OCI-LY3 (cell line): ENCODE measurements around the gene KCNF1.

Source experiments
- H2AFZ ChIP-seq: fragments of 200-600, 300-600 bp; shearing (Covaris generic); 2 replicates; pipeline ENCODE4 v1.6.0; 2014; ENCODE audit warnings: antibody characterized with exemption, low read depth, low read length
- H3K27ac ChIP-seq: fragments of 200-600, 300-600 bp; sonication (generic); 2 replicates; pipeline ENCODE4 v1.5.1; 2014; ENCODE audit warnings: mild to moderate bottlenecking, low read length, moderate library complexity, mixed read lengths
- H3K27me3 ChIP-seq: fragments of 200-600, 300-600 bp; sonication (generic); 2 replicates; pipeline ENCODE4 v1.6.1; 2014; ENCODE audit warnings: low read depth, low read length, mixed read lengths
- H3K36me3 ChIP-seq: fragments of 200-600, 300-600 bp; sonication (generic); replicated peaks from 2 replicates; pipeline ENCODE3; 2014; ENCODE audit warnings: low read depth, low read length, mixed read lengths
- H3K4me1 ChIP-seq: fragments of 300-600, 200-600 bp; sonication (generic); 2 replicates; pipeline ENCODE4 v1.6.1; 2014; ENCODE audit warnings: low read length, mixed read lengths
- H3K4me2 ChIP-seq: fragments of 200-600, 300-600 bp; sonication (generic); 2 replicates; pipeline ENCODE4 v1.6.1; 2014; ENCODE audit warnings: low read length, mixed read lengths
- H3K4me3 ChIP-seq: fragments of 300-600, 200-600 bp; sonication (generic); 2 replicates; pipeline ENCODE4 v1.5.1; 2014; ENCODE audit warnings: antibody characterized with exemption, mild to moderate bottlenecking, low read length, moderate library complexity
- H3K79me2 ChIP-seq: fragments of 300-600, 200-600 bp; shearing (Covaris generic); 2 replicates; pipeline ENCODE4 v1.6.1; 2014; ENCODE audit warnings: mild to moderate bottlenecking, low read length, mixed read lengths
- H3K9ac ChIP-seq: fragments of 300-600, 200-600 bp; shearing (Covaris generic); 2 replicates; pipeline ENCODE4 v1.6.0; 2014; ENCODE audit warnings: mild to moderate bottlenecking, low read length, moderate library complexity
- H3K9me3 ChIP-seq: fragments of 200-600, 300-600 bp; shearing (Covaris generic); 2 replicates; pipeline ENCODE4 v1.6.1; 2014; ENCODE audit warnings: low read length, mixed read lengths; ENCODE audit not compliant: insufficient read depth
- H4K20me1 ChIP-seq: fragments of 200-600, 300-600 bp; sonication (generic); 2 replicates; pipeline ENCODE4 v1.6.1; 2016; ENCODE audit warnings: low read length, mixed read lengths; ENCODE audit not compliant: insufficient read depth
- EZH2phosphoT487 ChIP-seq: fragments of 200-600 bp; shearing (Covaris generic); IDR thresholded peaks from 2 replicates; pipeline ENCODE4 v1.6.1; 2018; ENCODE audit warnings: antibody characterized with exemption, mixed run types, low read depth
- TF ChIP-seq, protein P1 (sequence below): fragments of 200-600, 300-600 bp; sonication (generic); IDR thresholded peaks from 2 replicates; pipeline ENCODE4 v1.5.1; 2014; ENCODE audit warnings: antibody characterized with exemption, low read length, low read depth

Gene KCNF1

GRCh38 chr2:10932345-10933151 is 20.8 kb downstream of the KCNF1 start:
- Histone ChIP-seq H3K9me3 (no peaks in the 10 kb centered on the region), H4K20me1 (no peaks in the 10 kb centered on the region), H2AFZ (no peak overlapping the region), H3K79me2 (no peaks in the 10 kb centered on the region), H3K27ac (no peak overlapping the region), H3K4me2 (no peak overlapping the region), H3K4me1 (no peaks in the 10 kb centered on the region), H3K27me3 (peaks cover 17% of the 10 kb centered on the region), H3K9ac (no peak overlapping the region), H3K36me3 (no peaks in the 10 kb centered on the region), H3K4me3 (no peak overlapping the region)
- TF ChIP-seq, protein P1, sequence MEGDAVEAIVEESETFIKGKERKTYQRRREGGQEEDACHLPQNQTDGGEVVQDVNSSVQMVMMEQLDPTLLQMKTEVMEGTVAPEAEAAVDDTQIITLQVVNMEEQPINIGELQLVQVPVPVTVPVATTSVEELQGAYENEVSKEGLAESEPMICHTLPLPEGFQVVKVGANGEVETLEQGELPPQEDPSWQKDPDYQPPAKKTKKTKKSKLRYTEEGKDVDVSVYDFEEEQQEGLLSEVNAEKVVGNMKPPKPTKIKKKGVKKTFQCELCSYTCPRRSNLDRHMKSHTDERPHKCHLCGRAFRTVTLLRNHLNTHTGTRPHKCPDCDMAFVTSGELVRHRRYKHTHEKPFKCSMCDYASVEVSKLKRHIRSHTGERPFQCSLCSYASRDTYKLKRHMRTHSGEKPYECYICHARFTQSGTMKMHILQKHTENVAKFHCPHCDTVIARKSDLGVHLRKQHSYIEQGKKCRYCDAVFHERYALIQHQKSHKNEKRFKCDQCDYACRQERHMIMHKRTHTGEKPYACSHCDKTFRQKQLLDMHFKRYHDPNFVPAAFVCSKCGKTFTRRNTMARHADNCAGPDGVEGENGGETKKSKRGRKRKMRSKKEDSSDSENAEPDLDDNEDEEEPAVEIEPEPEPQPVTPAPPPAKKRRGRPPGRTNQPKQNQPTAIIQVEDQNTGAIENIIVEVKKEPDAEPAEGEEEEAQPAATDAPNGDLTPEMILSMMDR: no peak
- no peak for TF ChIP-seq EZH2phosphoT487

DNA sequence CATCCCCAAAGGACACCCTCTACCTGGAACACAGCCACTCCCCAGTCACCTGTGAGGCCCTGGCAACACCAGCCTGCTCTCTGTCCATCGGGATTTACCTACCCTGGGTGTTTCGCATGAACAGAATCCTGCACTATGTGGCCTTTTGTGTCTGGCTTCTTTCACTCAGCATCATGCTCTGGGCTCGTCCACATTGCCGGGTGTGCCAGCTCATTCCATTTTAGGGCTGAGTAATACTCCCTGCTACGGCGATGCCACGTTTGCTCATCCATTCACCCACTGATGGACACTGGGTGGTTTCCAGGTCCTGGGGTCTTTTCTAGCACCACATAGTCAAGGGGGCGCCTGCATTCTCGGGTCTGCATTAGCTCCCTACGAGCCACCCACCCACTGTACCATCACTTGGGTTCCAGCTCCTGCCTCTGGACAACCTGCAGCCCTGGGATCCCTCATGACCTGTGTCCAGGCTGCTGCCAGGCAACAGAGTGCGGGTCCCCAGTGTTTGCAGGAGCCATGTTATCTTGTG is 22.0 kb downstream of the KCNF1 start:
- Histone ChIP-seq H3K4me2 (no peak overlapping the region), H3K9me3 (0 out of 2 replicates have a peak, but pooled peaks cover 3% of the 10 kb centered on the region), H2AFZ (no peak overlapping the region), H3K27ac (no peak overlapping the region), H3K27me3 (peaks cover 12% of the 10 kb centered on the region), H3K36me3 (no peaks in the 10 kb centered on the region), H3K4me1 (peaks cover 6% of the 10 kb centered on the region), H3K9ac (no peak overlapping the region), H4K20me1 (no peaks in the 10 kb centered on the region), H3K79me2 (no peaks in the 10 kb centered on the region), H3K4me3 (no peak overlapping the region)
- TF ChIP-seq EZH2phosphoT487: no peak
- TF ChIP-seq, protein P1: no peak

- H3K4me1 ChIP-seq: peaks cover 8% of the 10 kb centered on the region
- H3K9ac ChIP-seq: no peak overlapping the region
- no peaks in the 10 kb centered on the region for H3K79me2 ChIP-seq
- TF ChIP-seq EZH2phosphoT487: no peak
- TF ChIP-seq, protein P1: no peak
- H2AFZ ChIP-seq: no peak overlapping the region
- no peaks in the 10 kb centered on the region for H3K36me3 ChIP-seq
- no peaks in the 10 kb centered on the region for H4K20me1 ChIP-seq
- peaks cover 10% of the 10 kb centered on the region for H3K9me3 ChIP-seq
- H3K27me3 ChIP-seq: peaks cover 11% of the 10 kb centered on the region
- no peak overlapping the region for H3K27ac ChIP-seq
- H3K4me2 ChIP-seq: no peak overlapping the region
- no peak overlapping the region for H3K4me3 ChIP-seq
These were observed 22.7 kb downstream of the KCNF1 start for GRCh38 chr2:10934308-10934978.

GRCh38 chr2:10934979-10935350 is 23.2 kb downstream of the KCNF1 start:
- Histone ChIP-seq H3K9ac (no peak overlapping the region), H3K4me3 (no peak overlapping the region), H3K79me2 (no peaks in the 10 kb centered on the region), H3K4me2 (no peak overlapping the region), H4K20me1 (no peaks in the 10 kb centered on the region), H3K9me3 (peaks cover 14% of the 10 kb centered on the region), H3K36me3 (no peaks in the 10 kb centered on the region), H3K27ac (no peak overlapping the region), H3K4me1 (peaks cover 8% of the 10 kb centered on the region), H2AFZ (no peak overlapping the region), H3K27me3 (peaks cover 6% of the 10 kb centered on the region)
- TF ChIP-seq, protein P1: no peak
- TF ChIP-seq EZH2phosphoT487: no peak
